GM21825 (cell line): ENCODE results near the gene SERINC5.
"Not testable (repeated sequence)": the region's sequence is repeated elsewhere in the genome, so short reads cannot be mapped to it uniquely, and the experiment has no call there.

ENCODE experiments used
- ATAC-seq: cut with Tn5 transposase; IDR thresholded peaks from one replicate; pipeline ENCODE4 v1.9.1; 2021; ENCODE audit warnings: mild to moderate bottlenecking, moderate library complexity; ENCODE audit not compliant: unreplicated experiment

Gene SERINC5

DNA sequence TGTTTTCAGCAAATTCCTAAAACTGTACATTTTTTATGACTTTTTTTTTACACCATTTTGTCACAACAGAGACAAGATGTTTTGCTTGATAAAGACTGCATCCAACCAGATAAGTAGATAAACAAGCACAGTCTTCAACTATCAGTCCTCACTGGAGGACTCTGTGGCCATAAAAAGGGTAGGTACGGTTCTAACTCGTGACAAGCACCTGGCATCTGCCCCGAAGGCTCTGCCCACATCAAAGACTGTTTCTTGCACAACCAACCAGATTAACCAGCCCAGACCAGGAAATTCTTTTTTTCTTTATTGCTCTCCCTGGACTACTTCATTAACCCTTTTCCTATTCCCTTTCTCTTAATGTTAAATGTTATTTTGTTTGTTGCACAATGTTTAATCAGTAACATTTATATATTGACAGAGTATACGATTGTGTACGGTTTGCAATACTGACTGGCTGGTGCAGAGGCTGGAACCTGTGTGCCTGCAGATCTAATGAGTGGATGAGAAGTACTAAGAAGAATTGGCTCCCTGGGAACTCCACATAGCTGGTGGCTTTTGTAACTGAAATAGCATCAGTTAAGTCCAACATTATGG, 74.1 kb downstream of the SERINC5 start:
- no peak for ATAC-seq

DNA sequence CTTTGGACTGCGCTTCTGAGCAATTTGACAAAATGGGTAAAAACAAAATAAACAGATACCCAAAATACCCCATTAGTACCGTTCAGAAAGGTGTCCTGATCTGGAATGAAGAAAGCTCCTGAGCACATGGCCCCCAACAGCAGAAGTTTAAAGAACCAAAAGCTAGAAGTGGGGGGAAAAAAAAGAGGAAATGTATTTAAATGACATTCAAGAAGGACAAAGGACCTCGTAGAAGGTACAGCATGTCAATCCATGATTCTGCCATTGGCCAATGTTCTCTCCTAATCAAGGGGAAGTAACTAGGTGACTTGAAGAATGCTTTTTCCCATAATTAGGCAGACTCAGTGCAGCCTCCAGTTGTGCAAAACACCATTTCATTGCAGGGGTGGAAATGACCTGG, 78.6 kb downstream of the SERINC5 start:
- no peak for ATAC-seq

DNA sequence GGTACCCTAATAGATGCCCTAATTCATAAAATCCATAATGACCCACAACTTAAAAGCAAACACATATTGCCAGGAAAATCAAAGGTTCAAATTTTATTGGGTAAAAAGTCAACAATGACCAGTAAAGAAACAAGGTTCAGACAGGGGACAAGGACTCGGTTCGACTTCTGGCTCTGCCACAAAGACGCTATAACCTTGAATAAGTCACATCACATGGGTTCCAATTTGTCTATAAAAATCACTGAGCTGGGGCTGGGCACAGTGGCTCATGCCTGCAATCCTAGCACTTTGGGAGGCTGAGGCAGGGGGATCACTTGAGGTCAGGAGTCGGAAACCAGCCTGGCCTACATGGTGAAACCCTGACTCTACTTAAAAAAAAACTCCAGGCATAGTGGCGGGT, 80.5 kb downstream of the SERINC5 start:
- no peak for ATAC-seq

DNA sequence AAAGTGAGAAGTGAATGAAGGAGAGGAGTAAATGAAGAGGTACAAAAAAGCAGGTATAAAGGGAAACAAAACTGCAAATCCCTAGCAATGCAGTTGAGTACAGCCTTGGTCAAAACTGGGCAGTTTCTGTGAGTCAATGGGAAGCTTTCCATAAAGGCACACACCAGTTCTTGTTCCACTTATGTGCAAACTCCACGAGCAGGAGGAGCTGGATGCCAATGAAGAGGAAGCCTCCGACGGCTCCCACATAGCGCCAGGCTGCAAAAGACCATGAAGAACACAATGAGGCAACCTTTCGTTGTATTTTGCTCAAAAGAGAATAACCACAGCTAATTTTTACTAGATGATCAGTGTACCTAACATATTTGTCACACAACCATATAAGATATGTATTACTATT, 81.1 kb downstream of the SERINC5 start:
- ATAC-seq, result no peak

DNA sequence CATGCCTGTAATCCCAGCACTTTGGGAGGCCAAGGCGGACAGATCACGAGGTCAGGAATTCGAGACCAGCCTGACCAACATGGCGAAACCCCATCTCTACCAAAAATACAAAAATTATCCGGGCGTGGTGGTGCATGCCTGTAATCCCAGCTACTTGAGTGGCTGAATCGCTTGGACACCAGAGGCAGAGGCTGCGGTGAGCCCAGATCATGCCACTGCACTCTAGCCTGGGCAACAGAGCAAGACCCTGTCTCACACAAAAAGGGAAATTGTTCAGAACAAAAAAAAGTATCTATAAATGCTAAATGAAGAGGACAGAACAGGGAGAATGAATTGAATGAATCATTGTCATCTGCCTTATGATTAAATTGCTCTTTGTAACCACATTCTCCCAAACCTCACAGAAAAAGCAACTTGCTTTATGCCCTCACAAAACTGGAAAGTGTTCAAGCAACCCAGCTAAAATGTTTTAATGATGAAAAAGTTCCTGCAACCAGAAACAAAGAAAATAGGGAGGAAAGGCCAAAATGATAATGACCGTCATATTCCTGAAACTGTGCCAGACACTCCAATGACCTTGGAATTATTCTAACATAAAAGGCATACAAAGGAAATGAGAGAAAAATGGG, 83.7 kb downstream of the SERINC5 start:
- no peak for ATAC-seq

DNA sequence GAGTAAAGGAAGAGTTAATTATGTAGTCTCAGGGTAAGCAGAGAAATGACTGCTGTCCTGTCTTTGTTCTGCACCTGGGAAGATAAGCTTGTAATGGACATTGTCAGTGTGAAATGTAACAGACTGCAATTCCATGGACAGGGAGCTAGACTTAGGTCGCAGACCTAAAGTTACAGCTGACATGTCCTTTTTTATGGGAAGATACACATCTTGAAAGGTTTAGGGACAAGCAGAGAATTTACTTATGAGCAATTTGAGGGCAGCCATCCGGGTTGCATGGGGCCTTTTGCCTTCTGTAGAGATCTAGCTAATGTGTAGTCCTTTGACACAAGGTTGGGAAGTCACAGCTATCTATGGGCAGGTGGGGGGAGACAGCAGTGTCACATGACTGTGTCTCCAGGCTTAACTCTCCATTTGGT, 85.7 kb downstream of the SERINC5 start:
- ATAC-seq, result no peak

DNA sequence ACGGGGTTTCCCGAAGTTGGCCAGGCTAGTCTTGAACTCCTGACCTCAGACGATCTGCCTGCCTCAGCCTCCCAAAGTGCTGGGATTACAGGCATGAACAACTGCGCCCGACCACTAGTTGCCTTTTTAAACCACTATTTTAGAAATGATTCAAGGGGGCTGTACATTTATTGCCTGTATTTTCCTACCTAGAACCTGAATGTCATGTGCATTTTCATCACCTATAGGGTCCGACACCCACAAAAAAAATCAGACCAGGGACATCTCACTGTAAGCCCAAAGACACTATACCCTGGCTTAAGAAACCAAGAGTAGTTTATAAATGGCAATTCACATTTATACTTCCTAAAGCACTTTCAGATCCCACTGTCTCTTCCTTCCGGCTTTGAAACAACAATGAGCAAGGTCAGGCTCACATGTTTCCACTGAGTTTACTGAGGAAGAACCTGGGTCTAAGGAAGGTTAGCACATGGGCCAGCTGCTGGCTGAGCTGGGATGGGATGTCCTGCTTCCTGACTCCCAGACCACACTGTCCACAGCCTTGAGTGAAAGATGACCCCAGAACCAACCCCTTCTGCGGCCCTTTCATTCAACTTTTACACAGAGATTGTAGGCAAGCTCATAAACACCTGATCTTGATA, 87.3 kb downstream of the SERINC5 start:
- no peak for ATAC-seq

DNA sequence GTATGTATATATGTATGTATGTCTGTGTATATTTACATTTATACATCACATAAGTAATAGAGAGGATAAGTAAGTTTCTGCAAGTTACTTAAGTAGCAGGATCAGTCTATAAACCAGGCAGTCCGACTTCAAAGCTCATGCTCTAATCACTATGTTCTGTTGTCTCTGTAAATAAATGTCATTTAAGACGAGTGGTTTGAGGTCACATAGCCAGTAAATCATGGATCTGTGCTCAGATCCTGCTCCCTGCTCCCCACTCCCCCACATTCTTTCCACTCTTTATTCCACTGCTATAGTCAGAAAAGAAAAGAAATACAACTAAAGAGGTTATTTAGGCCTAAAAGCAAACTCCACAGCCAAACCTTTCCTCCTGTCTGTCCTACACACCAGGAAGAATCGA, 90.4 kb downstream of the SERINC5 start:
- no peak for ATAC-seq

DNA sequence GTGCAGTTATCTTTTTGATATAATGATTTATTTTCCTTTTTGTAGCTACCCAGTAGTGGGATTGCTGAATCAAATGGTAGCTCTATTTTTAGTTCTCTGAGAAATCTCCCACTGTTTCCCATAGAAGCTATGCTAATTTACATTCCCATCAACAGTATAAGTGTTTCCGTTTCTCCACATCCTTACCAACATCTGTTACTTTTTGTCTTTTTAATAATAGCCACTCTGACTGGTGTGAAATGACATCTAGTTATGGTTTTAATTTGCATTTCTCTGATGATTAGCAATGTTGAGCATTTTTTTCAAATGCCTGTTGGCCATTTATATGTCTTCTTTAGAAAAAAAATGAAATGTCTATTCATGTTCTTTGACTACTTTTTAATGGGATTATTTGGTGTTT, 94.7 kb downstream of the SERINC5 start:
- ATAC-seq, result no peak

DNA sequence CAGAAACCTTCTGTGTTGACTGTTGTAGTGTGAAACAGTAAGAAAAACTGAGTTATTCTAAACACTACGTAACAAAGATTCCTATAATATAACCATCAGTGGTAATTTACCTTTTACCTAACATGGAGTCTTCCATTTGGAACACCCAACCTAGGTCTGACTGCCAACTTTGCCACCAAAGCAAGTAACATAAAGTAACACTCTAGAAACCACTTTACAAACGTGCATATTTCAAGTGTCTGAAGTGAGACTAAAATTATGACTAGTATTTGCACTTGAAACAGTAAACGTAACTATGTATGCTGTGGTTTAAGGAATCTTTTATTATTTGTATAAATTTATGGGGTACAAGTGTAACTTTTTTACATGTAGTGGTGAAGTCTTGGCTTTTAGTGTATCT, 95.6 kb downstream of the SERINC5 start:
- ATAC-seq, result no peak

DNA sequence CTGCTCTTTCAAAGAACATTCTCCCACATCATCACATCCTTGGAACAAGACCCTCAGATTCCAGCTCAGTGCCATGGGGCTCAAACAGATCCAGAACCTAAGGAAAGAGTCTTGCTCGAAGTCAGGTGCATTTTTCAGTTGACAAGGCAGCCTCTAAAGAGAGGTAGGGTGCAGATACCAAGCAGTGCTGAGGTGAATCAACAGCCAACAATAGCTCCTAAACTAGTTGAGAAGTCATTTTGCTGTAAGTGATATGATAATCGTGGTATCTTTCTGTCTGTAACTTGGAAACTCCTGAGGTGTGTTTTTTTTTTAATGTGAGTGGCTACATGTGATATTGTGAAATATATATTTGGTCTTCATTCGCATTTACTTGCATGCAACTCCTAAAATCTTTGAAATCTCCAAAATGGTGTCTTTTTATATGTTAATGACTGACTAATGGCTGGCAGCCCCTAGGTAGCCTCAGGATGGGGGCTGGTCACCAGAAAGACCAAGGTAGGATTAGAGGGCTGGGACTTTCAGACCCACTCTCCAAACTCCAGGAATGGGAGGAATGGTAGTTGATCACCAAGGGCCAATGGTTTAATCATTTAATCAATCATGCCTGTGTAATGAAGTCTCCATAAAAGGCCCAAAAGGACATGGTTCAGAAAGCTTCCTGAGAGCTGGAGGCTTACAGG, 96.6 kb downstream of the SERINC5 start:
- no peak for ATAC-seq

DNA sequence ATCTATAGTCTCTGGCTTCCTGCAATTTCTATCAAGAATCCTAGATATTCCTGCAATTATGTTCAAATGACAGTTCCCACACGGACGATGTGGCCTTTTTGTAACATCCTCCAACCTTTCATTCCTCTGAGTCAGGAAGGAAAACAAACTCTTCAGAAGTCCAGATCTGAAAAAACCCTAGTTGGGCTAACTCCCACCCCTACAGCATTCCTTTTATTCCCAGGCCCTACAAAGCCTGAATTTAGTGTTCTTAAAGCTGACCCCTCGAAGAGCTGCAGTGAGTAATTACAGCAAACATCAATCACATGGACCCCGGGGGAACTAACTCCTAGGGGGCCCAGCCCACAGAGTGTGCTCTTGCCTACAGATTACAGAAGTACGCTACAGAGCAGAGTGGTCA, 99.7 kb downstream of the SERINC5 start:
- no peak for ATAC-seq

DNA sequence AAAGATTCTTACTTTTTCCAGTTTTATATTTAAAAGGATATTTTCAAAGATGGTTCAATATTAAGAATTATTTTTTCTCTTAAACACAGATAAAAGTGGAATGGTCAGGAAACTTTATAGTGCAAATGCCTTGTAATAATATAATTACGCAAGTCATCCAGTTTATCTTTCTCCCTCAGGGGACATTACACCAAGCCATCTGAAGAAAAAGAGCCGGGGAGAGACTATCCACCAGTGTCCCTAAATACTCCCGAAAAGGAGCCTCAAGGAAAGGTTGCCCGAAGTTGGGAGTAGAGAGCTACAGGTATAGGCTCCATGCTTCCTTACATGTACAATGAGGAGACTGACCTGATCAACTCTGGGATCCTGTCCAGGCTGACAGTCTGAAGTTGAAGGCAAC, 101.1 kb downstream of the SERINC5 start:
- no peak for ATAC-seq

DNA sequence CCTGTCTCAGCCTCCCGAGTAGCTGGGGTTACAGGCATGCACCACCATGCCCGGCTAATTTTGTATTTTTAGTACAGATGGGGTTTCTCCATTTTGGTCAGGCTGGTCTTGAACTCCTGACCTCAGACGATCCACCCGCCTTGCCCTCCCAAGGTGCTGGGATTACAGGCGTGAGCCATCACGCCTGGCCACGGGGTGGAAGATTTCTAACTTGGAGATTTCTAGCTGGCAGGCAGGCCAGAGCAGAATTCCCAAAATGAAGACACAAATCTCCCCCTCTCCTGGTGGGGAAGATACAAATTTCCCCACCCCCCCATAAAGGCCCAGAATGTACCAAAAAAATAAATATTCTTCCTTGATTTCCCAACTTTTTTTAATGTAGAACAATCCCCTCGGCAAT, 101.6 kb downstream of the SERINC5 start:
- not testable (repeated sequence) for ATAC-seq

DNA sequence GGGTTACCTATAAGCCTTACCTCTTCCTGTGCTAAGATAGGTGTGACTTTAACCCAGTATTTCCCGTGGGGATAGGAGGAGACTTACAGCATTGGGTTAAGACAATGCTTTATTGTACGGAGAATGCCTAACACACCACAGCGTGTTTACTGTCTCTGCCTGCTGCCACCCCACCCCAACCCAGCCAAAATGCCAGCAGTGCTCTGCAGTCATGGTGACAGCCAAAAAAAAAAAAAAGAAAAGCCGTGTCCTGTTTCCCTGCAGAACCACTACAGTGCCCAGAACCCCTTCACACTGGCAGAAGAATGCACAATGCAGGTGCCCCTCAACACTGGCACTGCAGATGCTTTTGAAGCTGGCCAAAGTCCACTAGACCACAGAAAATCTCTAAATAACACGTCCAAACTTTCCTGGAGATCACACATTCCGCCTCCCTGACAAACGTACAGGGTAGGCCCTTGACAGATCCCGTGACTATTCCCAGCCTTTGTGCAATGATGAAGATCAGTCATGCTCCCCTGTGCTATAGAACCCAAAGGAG, 102.2 kb downstream of the SERINC5 start:
- ATAC-seq, result no peak

DNA sequence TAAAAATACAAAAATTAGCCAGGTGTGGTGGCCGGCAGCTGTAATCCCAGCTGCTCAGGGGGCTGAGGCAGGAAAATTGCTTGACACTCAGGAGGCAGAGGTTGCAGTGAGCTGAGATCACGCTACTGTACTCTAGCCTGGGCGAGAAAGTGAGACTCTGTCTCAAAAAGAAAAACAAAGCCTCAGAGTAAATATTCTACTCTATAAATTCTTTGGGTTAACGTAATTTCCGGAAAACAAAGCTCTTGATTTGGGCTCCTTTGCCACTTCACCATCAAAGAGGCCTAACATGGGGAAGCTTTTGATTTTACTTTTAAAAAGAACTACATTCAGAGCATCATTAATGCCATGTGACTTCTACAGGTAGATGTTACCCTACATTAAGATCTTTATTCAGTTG, 103.1 kb downstream of the SERINC5 start:
- no peak for ATAC-seq

DNA sequence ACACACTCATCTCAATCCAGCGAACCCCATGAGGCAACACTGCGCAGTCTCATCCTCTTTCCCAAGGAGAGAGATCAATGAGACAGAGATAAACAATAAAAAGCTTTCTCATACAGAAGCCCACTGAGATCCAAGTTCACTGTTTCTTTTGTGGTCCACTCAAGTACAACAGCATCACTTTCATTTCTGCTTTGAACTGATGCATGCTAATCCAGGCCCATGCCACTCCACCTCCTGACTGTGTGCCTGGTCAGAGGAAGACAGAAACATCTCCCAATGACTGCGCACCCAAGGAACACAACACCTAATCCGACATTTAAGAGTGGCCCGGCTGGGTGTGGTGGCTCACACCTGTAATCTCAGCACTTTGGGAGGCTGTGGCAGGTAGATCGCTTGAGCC, 104.0 kb downstream of the SERINC5 start:
- ATAC-seq, result no peak

DNA sequence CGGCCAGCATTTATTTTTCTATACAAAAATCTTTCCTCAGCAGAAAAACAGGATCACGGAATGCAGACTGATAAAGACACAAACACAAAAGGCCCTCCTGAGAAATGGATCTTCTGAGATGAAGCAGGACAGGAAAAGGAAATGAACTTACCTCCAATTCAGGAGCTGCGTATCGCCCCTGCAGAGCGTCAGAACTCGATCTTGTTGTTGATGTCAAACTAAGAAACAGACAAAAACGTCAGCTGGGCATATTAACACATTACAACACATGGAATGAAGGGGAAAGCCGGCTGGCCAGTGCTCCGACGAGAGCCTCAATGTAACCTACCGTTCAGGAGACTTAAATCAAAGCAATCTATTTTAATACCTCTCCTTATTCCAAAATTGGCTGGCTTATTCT, 105.1 kb downstream of the SERINC5 start:
- no peak for ATAC-seq

DNA sequence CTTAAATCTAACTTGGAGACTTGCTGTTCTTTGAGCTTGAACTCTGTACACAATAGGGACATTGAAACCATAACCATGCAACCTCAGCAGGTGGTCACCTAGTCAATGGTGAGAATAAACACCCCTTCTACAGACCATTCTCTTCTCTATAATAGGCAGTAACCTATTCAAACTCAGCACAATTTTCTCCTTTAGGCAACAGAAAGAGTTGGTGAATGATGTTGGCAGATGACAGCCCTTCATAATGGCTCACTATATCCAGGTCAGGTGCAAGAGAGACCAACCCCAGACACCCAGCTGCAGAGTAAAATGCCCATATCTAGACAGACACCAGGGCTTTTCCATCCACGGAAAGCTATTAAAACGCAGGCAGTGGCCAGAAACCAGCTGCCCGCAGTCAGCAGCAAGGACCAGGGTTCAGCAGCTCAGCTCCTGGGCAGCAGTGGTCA, 106.7 kb downstream of the SERINC5 start:
- no peak for ATAC-seq

DNA sequence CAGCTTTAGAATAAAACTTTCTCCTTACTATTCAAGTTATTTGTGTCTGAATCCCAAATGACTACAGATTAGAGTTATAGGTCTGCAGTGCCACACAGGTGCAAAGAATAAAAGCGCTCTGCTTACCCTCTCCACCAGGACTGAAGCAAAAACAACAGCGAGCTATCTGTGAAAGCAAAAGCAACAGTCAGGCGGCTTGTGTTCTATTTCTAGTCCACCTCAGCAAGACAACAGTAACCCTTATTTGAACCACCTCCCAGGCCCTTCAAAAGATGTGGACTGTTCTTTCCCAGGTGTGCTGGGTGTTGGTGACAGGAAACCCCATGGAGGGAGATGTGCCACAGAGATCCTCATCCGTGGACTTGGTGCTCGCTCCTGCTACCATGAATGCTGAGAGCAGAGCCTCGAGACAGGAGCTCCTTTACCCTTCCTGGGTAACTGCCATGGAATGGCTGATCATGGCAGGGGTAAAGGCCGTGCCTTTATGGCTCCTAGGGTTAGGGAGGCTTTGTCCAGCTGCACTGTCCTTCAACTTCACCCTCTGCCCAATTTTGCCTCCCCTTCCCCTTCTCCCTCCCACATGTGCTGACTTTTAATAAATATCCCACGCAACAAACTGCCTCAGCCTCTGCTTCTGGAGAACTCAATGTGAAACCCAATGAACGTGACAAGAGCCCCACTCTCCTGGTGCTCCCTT, 108.6 kb downstream of the SERINC5 start:
- no peak for ATAC-seq

DNA sequence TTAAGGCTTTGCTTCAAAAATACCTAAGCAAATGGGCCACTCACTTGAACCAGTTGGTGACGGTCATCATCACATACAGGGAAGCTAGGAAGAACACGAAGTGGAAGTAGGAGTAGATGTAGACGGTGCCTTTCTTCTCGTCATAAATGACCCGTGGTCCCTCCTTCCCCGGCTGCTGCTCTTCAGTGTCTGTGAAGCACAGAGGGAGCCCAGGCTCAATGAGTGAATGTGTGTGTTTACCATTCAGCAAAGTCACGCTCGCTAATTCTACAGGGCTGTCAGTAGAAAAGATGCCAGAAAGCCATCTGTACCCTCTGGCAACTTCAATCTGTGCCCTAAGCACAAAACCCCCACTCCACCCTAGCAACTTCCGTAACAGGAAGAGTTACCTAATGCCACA, 109.8 kb downstream of the SERINC5 start:
- no peak for ATAC-seq
